GM18511 (cell line): ENCODE measurements around the gene TBC1D1.

ENCODE experiments used
- ATAC-seq: cut with Tn5 transposase; IDR thresholded peaks from one replicate; pipeline ENCODE4 v1.9.1; 2021; ENCODE audit warnings: mild to moderate bottlenecking, moderate library complexity; ENCODE audit not compliant: unreplicated experiment

TBC1D1 gene

DNA sequence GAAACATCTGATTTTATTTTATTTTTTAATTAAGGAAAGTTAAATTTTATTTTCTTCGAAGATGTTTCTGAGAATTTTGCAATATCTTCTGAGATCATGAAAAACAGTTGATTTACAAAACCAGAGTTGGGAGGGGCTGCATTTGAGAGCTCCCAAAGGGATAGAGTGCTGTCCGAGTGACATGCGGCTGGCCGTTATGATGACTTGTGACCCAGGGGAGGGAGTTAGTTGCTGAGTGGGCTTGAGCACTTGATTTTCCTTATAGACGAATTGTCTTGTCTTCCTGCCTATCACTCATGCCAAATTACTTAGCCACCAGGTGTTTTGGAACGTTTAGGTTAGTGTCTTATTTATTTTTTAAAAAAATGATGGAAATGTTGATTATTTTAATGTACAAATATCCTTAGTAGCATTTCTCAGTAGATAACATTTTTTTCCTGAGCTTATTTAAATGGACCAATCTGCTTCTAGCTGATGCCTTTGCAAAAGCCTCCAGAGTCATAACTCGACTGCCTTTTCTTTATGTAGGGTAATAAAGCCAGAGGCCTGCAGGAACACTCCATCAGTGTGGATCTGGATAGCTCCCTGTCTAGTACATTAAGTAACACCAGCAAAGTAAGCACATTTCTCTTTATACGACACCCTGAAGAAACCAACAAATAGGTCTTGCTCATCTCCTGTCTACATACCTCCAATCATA, 154.6 kb downstream of the TBC1D1 start:
- no peak for ATAC-seq

DNA sequence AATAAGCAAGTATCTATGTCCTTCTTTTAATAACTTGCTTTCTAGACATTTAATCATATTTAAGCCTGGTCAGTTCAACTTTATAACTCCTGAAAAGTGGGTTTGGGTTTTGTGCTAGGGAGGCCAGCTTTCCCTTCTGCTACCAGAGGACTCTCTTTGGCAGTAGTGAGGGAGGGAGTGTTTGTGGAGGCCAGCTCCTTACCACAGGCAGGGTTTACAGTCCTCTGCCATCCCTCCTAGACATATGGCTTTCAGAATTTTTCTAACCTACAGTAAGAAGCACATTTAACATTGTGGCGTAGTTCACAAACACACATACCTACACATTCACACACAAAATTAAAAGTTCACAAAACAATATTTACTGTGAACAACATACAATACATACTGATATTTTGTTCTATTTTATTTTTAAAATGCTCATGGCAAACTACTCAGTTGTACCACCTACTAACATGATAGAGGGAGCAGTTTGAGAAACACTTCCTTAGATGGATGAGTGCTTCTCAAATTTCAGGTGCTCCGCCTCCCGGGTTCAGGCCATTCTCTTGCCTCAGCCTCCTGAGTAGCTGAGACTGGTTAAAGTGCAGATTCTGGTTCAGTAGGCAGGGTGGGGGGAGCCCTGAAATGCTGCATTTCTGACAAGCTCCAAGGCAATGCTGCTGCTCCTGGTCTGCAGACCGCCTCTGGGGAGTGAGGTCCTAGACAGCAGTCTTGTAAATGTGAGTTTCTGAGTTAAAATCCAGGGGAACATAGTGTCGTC, 156.0 kb downstream of the TBC1D1 start:
- ATAC-seq = no peak

DNA sequence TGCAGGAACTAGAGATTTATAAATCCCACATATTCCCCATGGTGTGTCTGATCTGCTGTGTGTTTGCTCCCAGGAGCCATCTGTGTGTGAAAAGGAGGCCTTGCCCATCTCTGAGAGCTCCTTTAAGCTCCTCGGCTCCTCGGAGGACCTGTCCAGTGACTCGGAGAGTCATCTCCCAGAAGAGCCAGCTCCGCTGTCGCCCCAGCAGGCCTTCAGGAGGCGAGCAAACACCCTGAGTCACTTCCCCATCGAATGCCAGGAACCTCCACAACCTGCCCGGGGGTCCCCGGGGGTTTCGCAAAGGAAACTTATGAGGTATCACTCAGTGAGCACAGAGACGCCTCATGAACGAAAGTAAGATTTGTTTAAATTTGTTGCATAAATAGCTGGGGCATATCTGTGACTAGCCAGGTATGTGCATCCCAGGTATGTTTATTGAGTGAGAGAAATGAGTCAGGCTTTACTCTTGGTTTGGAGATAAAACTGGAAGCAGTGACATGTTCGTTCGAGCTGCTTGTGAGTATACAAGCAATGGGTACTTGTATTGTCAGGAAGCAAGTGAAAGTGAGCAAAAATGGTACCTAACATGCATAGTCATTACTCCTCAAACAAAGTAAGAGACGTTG, 158.8 kb downstream of the TBC1D1 start:
- no peak for ATAC-seq

DNA sequence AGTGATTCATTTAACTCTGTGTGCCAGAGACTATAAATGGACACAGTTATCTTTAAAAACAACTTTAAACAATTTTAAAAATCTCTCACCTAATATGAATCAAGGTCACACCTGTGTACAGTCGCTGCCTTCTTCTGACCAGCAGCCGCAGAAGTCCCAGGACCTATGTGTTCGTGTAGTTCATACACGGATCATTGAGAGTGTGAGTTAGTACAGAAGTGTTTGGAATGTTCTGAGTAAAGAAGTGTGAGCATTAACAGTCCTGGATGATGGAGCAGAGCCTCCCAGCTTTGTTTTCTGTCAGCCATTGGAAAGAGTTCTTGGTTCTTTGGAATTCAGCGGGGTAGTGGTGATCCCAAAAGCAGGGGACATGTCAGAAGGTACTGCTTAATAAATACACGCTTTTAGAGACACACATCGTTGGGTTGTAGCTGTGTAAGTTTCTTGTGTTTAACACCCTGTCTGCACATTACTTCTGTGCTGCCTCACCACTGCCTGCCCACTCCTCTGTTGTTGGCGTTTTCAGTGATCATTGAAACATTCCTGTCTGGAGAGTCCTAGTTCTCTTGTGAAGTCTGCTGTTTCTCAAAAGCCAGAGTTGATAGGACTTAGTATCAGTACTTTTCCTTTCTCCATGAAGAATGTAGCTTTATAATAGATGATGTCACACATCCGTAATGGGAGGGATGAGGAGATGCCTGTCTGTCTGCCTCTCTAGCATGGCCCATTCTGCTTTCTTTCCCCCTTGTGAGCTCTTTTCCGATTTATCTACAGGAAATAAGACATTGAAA, 159.9 kb downstream of the TBC1D1 start:
- no peak for ATAC-seq

DNA sequence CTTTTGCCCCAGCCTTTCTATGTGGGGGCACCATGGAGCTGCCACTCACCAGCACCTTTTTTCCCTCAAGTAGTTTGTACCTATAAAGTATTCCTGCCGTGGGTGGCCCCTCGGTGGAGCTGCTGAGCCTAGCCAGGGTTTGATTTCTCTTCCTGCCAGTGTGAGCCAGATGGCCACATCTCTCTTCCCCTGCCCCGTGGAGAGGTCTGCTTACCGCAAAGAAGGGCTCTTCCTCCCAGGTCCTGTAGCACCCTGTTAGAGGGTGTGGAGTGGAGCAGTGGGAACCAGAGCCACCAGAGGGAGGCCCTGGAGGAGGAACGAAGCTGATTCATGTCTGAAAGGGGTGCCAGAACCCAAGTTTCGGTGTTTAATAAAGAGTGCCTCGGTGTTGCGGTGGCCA, 164.7 kb downstream of the TBC1D1 start:
- no peak for ATAC-seq

DNA sequence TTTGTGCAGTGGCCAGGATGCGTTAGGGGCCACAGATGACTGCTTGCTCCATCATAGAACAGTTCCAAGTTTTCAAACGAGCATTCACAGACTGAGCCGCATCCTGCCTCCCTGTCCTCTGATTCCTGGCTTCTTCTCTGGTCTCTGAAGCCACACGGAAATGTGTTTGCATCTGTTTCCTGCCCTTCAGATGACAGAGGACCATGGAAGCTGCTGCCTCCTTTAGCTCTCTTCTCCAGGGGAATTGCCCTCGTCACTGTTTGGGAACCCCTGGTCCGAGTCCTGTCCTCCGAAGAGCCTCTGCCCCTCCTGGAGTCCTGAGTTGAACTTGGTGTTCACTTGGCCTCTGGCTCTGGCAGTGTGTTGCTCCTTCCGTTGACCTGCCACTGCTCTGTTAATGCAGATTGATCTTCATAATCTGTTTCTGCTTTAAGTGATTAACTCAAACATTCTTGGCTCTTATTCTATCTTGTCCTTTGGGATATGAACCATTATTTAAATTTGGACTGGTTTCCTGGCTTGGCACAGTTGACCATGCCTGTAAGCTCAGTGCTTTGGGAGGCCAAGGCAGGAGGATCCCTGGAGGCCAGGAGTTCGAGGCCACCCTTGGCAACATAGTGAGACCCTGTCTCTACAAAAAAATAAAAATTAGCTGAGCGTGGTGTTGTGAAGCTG, 165.3 kb downstream of the TBC1D1 start:
- ATAC-seq = no peak

DNA sequence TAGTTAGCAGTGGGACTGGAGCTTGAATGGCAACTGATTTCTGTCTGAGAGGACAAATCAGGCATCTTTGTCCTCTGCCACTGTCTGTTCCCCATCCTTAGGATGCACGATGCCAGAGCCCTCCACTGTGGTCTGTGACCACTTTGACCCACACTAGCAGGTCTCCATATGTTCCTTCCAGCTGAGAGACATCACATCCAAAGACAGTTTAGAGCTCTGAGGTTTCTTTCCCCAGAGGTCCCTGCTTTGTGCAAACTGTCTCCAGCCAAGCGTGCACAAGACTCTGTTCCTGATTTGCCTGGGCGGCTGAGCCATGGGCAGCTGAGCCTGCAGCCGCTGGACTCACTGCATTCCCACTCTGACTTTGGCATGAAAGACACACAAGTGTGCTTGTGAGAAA, 167.3 kb downstream of the TBC1D1 start:
- ATAC-seq = no peak

DNA sequence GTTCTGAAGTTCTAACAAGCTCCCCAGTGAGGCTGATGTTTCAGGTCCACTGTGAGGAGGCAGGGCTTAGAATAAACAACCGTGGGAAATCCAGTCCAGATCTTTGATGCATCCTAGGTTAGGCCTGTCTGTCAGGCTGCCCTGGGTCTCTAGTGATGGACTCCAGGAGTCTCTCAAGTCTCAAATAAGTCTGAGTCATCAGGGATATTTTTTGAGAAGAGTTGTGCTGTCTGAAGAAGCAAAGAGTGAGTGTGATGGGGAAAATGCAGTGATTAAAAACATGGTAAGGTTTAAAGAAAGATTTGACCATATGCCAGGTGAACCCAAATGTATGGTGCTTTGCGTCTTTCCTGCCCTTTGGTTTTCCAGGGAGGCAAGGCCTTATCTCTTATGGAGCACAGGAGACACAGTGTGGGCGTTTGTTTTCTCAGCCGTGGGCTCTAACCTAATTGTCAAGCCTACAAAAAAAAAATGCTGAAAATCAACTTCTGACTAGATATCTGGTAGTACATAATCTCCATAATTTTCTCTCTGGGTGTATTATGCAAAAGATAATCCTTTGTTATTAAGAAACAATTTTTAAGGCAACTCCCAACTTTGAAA, 170.0 kb downstream of the TBC1D1 start:
- no peak for ATAC-seq

DNA sequence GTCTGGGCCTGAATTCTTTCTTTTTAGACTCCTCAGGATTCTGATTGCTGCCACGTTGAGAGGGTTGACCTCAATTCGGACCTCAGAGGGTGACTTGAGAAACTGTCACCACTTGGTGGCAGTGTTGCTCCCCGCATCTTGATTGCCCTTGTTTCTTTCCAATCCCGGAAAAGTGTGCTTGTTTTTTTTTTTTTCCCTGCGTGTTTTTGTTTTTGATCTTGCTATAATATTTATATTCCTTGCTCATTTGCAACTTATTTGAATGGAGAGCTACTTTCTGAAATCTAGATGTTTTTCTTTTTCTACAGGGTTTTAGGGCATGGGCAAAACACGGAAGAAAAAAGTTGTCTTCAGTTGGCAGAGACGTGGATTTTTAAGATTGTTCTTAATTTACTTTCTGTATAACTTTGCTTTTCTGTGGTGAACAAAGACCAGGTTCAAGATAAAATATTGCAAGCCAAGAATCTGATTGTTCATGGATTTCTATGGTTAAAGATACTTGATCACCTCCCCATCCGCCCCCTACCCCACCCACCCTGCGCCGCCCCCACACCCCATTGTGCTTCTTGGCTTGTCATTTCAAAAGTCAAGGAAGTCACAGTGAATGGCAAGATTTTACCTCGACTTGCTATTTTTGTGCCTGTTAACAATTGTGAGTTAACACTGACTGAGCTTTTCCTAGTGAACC, 171.3 kb downstream of the TBC1D1 start:
- ATAC-seq = peak; percentile 57

DNA sequence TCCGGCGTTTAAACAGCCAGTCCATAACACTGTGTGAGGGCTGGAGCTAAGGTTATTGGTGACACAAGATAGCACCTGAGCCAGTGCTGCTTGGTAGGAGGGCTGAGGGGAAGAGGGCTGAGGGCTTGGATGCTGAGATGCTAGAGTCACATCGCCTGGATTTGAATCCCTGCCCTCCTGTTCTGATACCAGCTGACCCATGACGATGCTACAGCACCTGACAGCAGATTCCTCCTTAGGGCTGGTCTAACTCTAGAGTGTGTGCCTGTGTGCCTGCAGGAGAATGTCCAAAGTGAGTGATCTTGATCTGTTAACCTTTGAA, 171.9 kb downstream of the TBC1D1 start:
- ATAC-seq = no peak

DNA sequence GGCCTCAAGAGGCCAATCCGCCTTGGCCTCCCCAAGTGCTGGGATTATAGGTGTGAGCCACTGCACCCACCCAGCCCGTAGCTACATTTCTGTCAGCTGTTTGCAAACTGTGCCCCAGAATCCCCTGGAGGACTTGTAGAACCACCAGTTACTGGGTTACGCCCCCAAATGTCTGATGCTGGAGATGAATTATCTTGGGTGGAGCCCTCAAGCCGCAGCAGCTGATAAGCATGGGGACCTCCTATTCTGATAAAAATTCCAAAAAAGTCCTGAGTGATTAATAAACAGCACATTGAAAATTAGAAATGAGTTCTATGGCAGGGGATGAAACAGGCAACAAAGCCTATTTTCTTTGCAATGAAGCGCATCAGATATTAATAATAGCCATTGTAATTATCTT, 174.3 kb downstream of the TBC1D1 start:
- no peak for ATAC-seq

DNA sequence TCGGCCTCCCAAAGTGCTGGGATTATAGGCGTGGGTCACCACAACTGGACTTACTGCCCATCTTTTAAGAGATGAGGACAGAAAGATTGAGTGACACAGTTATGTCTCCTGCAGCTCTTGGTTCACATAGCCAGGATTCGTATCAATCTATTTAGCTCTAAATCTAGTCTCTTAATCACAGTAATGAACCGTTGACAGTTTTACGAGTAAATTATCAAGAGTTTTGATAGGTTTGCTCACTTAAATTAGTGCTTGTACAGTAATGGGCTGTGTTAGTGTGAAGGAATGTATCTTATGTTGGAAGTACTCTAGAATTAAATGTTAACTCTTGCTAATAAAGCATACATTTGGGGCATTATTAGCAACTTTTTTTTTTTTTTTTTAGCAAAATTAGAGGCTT, 175.0 kb downstream of the TBC1D1 start:
- ATAC-seq = no peak

DNA sequence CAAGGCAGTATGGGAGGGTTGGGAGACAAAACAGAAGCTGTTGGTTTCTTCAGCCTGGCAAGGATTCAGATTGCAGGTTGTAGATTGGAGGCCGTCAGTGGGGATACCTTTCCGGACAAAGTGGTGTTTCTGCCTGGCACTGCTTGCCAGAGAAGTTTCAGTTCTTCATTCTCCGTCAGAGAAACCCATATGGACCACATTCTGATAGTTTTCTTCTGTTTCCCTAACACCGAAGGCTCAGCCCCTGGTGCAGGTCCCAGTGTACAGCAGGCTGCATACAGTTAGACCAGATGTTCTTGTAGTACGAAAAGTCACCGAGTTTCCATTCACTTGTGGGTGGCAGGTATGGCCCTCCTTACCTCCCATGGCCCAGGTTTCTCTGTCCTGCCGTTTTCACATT, 176.6 kb downstream of the TBC1D1 start:
- ATAC-seq = no peak

DNA sequence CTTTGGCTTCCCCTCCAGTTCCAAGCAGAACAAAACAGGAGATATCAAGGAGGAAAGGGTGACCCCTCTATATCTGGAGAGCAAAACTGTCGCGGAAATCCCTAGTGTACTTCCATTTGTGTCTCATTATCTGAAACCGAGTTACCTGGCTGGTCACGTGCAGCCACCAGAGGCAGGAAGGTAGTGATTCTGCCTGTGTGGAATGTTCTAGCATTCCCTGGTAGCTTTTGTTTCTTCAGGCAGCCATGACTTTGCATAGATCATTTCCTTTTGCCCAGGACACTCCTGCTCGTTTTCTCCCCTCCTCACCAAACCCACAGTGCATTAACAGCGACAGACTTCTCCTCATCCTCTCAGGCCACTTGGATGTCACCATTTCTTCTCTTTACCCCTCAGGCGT, 177.2 kb downstream of the TBC1D1 start:
- ATAC-seq = no peak

DNA sequence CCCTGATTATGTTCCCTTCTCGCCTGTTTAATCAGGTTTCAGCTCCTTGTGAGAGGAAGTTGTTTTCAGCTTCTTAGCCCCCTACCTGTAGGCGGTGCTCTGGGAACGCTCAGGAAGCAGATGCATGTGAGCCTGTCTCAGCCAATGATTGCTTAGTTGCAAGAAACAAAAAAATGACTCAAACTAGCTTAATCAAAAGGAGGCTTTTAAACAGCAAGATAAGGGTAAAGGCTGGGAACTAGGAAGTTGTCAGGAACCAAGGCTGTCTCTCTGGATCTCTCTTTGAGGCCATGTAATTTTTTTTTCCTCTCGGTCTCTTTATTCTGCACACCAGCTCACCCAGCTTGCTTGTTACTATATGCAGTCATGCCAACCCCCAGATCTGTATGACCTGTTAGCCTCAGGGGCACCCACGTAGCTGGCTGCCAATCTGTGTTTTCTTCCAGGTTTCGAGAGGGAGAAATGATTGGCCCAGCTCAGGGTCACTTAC, 178.4 kb downstream of the TBC1D1 start:
- ATAC-seq = no peak

DNA sequence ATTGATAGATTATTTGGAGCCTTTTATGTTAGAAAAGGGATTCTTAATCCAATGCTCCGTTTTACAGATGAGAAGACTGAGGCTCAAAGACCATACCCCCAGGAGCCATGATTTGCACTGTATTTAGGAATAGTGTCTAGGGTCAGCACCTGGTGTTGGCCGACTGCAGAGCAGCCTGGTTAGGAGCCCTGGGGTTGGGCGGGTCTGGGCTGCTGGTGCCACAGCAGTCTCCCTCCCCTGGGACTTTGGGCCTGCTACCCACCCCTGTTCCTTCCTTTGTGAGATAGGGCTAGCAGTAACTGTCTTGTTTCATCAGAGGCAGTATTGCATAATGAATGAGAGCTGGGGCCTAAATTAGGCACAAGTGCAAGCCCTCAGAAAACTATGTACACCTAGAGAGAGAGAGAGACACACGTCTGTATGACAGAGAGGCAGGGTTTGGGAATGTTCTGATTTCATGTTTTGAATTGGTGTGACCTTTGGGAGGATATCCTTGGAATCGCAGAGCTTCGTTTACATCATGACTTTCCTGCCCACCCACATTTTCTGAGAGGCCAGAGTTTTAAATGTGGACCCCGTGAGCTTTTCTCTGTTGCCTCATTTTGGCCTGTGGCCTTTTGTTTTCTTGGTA, 181.0 kb downstream of the TBC1D1 start:
- ATAC-seq = no peak

DNA sequence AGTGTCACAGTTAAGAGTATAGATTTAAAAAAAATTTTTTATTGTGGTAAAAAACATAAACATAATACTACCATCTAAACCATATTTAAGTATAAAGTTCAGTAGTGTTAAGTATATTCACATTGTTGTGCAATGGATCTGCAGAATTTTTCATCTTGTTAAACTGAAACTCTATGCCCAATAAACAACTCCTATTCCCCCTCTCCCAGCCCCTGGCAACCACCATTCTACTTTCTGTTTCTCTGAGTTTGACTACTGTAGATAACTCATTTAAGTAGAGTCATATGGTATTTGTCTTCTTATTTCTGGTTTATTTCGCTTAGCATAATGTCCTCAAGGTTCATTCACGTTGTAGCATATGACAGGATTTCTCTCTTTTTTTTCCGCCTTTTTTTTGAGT, 181.7 kb downstream of the TBC1D1 start:
- no peak for ATAC-seq

DNA sequence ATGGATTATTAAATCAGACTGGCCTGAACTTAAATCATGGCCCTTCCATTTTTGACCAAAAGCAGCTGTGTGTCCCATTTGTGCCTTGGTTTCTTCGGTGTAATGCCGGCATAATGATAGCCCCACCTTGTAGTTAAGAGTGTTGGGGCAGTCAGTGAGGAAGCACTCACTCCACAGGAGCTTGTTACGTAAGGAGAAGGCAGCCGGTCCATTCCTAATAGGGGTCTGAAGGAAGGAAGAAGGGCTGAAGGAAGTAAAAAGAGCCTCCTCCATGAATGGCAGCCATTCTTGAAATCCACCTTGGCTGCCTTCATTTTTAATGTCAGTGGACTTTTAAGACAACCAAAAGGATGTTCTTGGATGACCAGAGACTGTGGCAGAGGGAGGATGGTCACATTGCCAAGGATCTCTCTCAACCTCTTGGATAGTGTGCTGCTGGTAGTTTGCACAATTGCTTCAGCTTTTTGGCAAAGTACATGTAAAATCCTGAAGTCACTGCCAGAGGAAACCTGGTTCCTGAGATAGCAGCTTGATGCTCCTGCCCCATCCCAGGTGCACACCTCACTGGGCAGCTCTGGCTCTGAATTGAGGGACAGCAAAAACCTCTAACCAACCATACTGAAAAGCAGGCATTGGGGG, 182.8 kb downstream of the TBC1D1 start:
- no peak for ATAC-seq
